Measurements from ENCODE around the gene MTUS2.

DNA sequence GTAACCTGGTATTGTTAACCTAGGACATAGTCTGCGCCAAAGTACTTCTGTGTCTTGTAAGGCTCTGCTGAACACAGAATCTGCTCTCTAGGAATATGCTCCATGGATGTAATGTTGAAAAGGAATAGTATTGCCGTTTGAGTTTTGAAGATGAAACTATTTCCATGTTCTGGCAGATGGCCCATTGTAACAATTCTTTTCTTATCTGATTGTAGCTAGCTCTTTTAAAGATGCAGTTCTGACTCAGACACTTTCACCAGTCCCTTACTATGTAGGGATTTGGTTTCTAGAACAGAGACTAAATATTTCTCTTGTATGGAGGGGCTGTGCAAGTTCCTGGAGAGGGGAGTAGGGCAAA lies 185.6 kb downstream of the MTUS2 start:
- TF ChIP-seq, protein P1, sequence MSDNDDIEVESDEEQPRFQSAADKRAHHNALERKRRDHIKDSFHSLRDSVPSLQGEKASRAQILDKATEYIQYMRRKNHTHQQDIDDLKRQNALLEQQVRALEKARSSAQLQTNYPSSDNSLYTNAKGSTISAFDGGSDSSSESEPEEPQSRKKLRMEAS (IDR thresholded peaks at IDR 0.05; ENCODE audit: low read depth, low read length), result no peak
- TF ChIP-seq, protein P2, sequence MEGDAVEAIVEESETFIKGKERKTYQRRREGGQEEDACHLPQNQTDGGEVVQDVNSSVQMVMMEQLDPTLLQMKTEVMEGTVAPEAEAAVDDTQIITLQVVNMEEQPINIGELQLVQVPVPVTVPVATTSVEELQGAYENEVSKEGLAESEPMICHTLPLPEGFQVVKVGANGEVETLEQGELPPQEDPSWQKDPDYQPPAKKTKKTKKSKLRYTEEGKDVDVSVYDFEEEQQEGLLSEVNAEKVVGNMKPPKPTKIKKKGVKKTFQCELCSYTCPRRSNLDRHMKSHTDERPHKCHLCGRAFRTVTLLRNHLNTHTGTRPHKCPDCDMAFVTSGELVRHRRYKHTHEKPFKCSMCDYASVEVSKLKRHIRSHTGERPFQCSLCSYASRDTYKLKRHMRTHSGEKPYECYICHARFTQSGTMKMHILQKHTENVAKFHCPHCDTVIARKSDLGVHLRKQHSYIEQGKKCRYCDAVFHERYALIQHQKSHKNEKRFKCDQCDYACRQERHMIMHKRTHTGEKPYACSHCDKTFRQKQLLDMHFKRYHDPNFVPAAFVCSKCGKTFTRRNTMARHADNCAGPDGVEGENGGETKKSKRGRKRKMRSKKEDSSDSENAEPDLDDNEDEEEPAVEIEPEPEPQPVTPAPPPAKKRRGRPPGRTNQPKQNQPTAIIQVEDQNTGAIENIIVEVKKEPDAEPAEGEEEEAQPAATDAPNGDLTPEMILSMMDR (IDR thresholded peaks at IDR 0.05; ENCODE audit: low read depth, low read length), result no peak
- TF ChIP-seq POLR2A (IDR thresholded peaks at IDR 0.05; ENCODE audit: extremely low read depth, insufficient read length), result no peak
